SK-N-SH (cell line): ENCODE results near the gene USP32.

Experiments used
- CHD2 ChIP-seq: fragments of 150-350 bp; IDR thresholded peaks from 2 replicates; pipeline ENCODE4 v1.6.1; 2018; ENCODE audit warnings: low read length; ENCODE audit not compliant: partially characterized antibody
- EP300 ChIP-seq, 2 experiments: IDR thresholded peaks; 2 replicates each; pipeline versions ENCODE4 v1.4.0 to v1.6.1; 2012; ENCODE audit warnings: borderline replicate concordance in 1 of 2, low read depth in 1 of 2, low read length in 1 of 2
- EZH2phosphoT487 ChIP-seq: fragments of 200-600 bp; sonication (generic); IDR thresholded peaks from 2 replicates; pipeline ENCODE4 v1.6.1; 2017; ENCODE audit warnings: low read depth, mixed run types, mild to moderate bottlenecking, antibody characterized with exemption, moderate library complexity, borderline replicate concordance
- JUND ChIP-seq: IDR thresholded peaks from 2 replicates; pipeline ENCODE4 v1.4.0; 2012
- POLR2AphosphoS5 ChIP-seq: IDR thresholded peaks from 2 replicates; pipeline ENCODE4 v1.6.1; 2012; ENCODE audit warnings: low read depth, low read length
- RXRA ChIP-seq: IDR thresholded peaks from 2 replicates; pipeline ENCODE4 v1.4.0; 2012; ENCODE audit warnings: low read depth, mild to moderate bottlenecking, borderline replicate concordance
- TAF1 ChIP-seq: IDR thresholded peaks from 2 replicates; pipeline ENCODE4 v1.6.1; 2012; ENCODE audit warnings: low read depth, mild to moderate bottlenecking, low read length, moderate library complexity, borderline replicate concordance
- USF1 ChIP-seq: IDR thresholded peaks from 2 replicates; pipeline ENCODE4 v1.4.0; 2012; ENCODE audit warnings: low read depth, borderline replicate concordance
- YY1 ChIP-seq: IDR thresholded peaks from 2 replicates; pipeline ENCODE4 v1.4.0; 2012; ENCODE audit warnings: low read depth, mild to moderate bottlenecking
- TF ChIP-seq, protein P1 (sequence below): fragments of 200-600 bp; sonication (generic); IDR thresholded peaks from 2 replicates; pipeline ENCODE4 v1.6.1; 2017; ENCODE audit warnings: antibody characterized with exemption, mild to moderate bottlenecking, moderate library complexity
- TF ChIP-seq, protein P2 (sequence below): IDR thresholded peaks from 2 replicates; pipeline ENCODE4 v1.6.1; 2012; ENCODE audit warnings: mild to moderate bottlenecking, low read depth, low read length, moderate library complexity

- TF ChIP-seq, protein P1, sequence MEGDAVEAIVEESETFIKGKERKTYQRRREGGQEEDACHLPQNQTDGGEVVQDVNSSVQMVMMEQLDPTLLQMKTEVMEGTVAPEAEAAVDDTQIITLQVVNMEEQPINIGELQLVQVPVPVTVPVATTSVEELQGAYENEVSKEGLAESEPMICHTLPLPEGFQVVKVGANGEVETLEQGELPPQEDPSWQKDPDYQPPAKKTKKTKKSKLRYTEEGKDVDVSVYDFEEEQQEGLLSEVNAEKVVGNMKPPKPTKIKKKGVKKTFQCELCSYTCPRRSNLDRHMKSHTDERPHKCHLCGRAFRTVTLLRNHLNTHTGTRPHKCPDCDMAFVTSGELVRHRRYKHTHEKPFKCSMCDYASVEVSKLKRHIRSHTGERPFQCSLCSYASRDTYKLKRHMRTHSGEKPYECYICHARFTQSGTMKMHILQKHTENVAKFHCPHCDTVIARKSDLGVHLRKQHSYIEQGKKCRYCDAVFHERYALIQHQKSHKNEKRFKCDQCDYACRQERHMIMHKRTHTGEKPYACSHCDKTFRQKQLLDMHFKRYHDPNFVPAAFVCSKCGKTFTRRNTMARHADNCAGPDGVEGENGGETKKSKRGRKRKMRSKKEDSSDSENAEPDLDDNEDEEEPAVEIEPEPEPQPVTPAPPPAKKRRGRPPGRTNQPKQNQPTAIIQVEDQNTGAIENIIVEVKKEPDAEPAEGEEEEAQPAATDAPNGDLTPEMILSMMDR, result no peak
- TF ChIP-seq TAF1, result no peak
- no peak for TF ChIP-seq EZH2phosphoT487
- TF ChIP-seq, protein P2, sequence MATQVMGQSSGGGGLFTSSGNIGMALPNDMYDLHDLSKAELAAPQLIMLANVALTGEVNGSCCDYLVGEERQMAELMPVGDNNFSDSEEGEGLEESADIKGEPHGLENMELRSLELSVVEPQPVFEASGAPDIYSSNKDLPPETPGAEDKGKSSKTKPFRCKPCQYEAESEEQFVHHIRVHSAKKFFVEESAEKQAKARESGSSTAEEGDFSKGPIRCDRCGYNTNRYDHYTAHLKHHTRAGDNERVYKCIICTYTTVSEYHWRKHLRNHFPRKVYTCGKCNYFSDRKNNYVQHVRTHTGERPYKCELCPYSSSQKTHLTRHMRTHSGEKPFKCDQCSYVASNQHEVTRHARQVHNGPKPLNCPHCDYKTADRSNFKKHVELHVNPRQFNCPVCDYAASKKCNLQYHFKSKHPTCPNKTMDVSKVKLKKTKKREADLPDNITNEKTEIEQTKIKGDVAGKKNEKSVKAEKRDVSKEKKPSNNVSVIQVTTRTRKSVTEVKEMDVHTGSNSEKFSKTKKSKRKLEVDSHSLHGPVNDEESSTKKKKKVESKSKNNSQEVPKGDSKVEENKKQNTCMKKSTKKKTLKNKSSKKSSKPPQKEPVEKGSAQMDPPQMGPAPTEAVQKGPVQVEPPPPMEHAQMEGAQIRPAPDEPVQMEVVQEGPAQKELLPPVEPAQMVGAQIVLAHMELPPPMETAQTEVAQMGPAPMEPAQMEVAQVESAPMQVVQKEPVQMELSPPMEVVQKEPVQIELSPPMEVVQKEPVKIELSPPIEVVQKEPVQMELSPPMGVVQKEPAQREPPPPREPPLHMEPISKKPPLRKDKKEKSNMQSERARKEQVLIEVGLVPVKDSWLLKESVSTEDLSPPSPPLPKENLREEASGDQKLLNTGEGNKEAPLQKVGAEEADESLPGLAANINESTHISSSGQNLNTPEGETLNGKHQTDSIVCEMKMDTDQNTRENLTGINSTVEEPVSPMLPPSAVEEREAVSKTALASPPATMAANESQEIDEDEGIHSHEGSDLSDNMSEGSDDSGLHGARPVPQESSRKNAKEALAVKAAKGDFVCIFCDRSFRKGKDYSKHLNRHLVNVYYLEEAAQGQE, result no peak
- no peak for TF ChIP-seq EP300 (IDR thresholded peaks at IDR 0.05; ENCODE audit: borderline replicate concordance in 1 of 2, low read depth in 1 of 2, low read length in 1 of 2)
- TF ChIP-seq RXRA, result no peak
- no peak for TF ChIP-seq USF1
- no peak for TF ChIP-seq POLR2AphosphoS5
- TF ChIP-seq CHD2, result no peak
- TF ChIP-seq YY1, result no peak
- no peak for TF ChIP-seq JUND
Measured at GRCh38 chr17:60326702-60327101, 65.2 kb downstream of the USP32 start.
